Caco-2 (cell line): ENCODE data around the gene ADO. TPM values are rescaled to one million over a fixed set of nuclear protein-coding genes. Genes with fewer than 3 reads are reported as not detected.

Experiments
- BruUV-seq: library from RNA; stranded (reverse); fragments of 400-500 nt; replicated peaks from 2 replicates; lab custom pipeline; 2021; lab: Mats Ljungman, UMichigan
- CTCF ChIA-PET: fragments of 300-600 bp; sonication (Branson Sonifier 250); formaldehyde crosslinking; loops from one replicate; lab custom pipeline; 2022; ENCODE audit warnings: antibody characterized with exemption; lab: Charles Lee
- POLR2A ChIA-PET: fragments of 300-600 bp; sonication (Branson Sonifier 250); formaldehyde crosslinking; loops from one replicate; lab custom pipeline; 2022; ENCODE audit warnings: antibody characterized with exemption; lab: Charles Lee
- DNase-seq, 2 experiments: peaks; one replicate each; pipeline versions ENCODE4 v3.0.0 to v3.0.0-alpha.2; 2020 to 2022
- H3K27me3 ChIP-seq: replicated peaks from 2 replicates; pipeline ENCODE4 v1.6.0; 2011; ENCODE audit warnings: low read length; ENCODE audit not compliant: control insufficient read depth, insufficient read depth
- H3K36me3 ChIP-seq: 2 replicates; pipeline ENCODE4 v1.5.1; 2011; ENCODE audit warnings: low read length; ENCODE audit not compliant: control insufficient read depth, insufficient read depth
- H3K4me1 ChIP-seq: fragments of 250-450 bp; sonication (Bioruptor Pico); 2 replicates; pipeline ENCODE4 v1.5.1; 2020; ENCODE audit warnings: mild to moderate bottlenecking
- H3K4me3 ChIP-seq: 2 replicates; pipeline ENCODE4 v1.5.1; 2011; ENCODE audit warnings: low read depth, mild to moderate bottlenecking, control low read depth, low read length
- H3K9me3 ChIP-seq: fragments of 250-450 bp; sonication (Bioruptor Pico); 2 replicates; pipeline ENCODE4 v1.5.1; 2020; ENCODE audit warnings: mild to moderate bottlenecking, moderate library complexity
- H3K27ac Mint-ChIP-seq: one replicate; pipeline ENCODE4 v1.8.0; 2022; ENCODE audit warnings: mixed read lengths; ENCODE audit not compliant: unreplicated experiment
- H3K27me3 Mint-ChIP-seq: one replicate; pipeline ENCODE4 v1.8.0; 2022; ENCODE audit warnings: mixed read lengths; ENCODE audit not compliant: insufficient read depth, unreplicated experiment
- H3K36me3 Mint-ChIP-seq: one replicate; pipeline ENCODE4 v1.8.0; 2022; ENCODE audit warnings: mild to moderate bottlenecking, mixed read lengths; ENCODE audit not compliant: insufficient read depth, unreplicated experiment
- H3K4me1 Mint-ChIP-seq: one replicate; pipeline ENCODE4 v1.8.0; 2022; ENCODE audit warnings: low read depth, mixed read lengths; ENCODE audit not compliant: unreplicated experiment
- H3K4me3 Mint-ChIP-seq: one replicate; pipeline ENCODE4 v1.8.0; 2022; ENCODE audit warnings: mild to moderate bottlenecking, moderate library complexity, mixed read lengths; ENCODE audit not compliant: unreplicated experiment
- H3K9me3 Mint-ChIP-seq: one replicate; pipeline ENCODE4 v1.8.0; 2022; ENCODE audit warnings: mixed read lengths; ENCODE audit not compliant: unreplicated experiment
- intact Hi-C: fragments of 100-400 bp; cut with micrococcal nuclease; formaldehyde crosslinking; loops from one replicate; pipeline ENCODE4 v1.10.0; 2022; ENCODE audit not compliant: unreplicated experiment
- total RNA-seq: library from RNA; stranded (reverse); gene quantifications from 2 replicates; pipeline ENCODE4 v1.2.3, GENCODE V29; 2022
- TF ChIP-seq, protein P1 (sequence below), 2 experiments: fragments of 200-600 bp in 1 of 2; IDR thresholded peaks; 1 replicate in 1 of 2; 2 replicates in 1 of 2; pipeline versions ENCODE4 v1.5.1 to v1.8.0; 2011 to 2022; ENCODE audit warnings: antibody characterized with exemption in 1 of 2, control low read depth in 1 of 2, inconsistent platforms in 1 of 2, low read depth in 1 of 2, low read length in 1 of 2, mild to moderate bottlenecking in 1 of 2, moderate library complexity in 1 of 2; ENCODE audit not compliant: insufficient read depth in 1 of 2, severe bottlenecking in 1 of 2, unreplicated experiment in 1 of 2

ADO gene
- total RNA-seq, 1 experiment from 2014 or later, result 34.1 TPM

- Histone ChIP-seq H3K4me1 (peaks cover 14% of the 10 kb centered on the region), H3K9me3 (no peaks in the 10 kb centered on the region), H3K36me3 (no peaks in the 10 kb centered on the region), H3K27me3 (no peaks in the 10 kb centered on the region), H3K4me3 (peak overlapping the region; percentile 81)
- BruUV-seq, result TSS peak; percentile 65
- Mint-ChIP-seq H3K27ac (peak overlapping the region; percentile 96), H3K4me3 (peak overlapping the region; percentile 90), H3K36me3 (peaks cover 27% of the 10 kb centered on the region), H3K9me3 (no peaks in the 10 kb centered on the region), H3K27me3 (no peaks in the 10 kb centered on the region), H3K4me1 (peaks cover 16% of the 10 kb centered on the region)
- TF ChIP-seq, protein P1, sequence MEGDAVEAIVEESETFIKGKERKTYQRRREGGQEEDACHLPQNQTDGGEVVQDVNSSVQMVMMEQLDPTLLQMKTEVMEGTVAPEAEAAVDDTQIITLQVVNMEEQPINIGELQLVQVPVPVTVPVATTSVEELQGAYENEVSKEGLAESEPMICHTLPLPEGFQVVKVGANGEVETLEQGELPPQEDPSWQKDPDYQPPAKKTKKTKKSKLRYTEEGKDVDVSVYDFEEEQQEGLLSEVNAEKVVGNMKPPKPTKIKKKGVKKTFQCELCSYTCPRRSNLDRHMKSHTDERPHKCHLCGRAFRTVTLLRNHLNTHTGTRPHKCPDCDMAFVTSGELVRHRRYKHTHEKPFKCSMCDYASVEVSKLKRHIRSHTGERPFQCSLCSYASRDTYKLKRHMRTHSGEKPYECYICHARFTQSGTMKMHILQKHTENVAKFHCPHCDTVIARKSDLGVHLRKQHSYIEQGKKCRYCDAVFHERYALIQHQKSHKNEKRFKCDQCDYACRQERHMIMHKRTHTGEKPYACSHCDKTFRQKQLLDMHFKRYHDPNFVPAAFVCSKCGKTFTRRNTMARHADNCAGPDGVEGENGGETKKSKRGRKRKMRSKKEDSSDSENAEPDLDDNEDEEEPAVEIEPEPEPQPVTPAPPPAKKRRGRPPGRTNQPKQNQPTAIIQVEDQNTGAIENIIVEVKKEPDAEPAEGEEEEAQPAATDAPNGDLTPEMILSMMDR (IDR thresholded peaks at IDR 0.05; ENCODE audit: insufficient read depth in 1 of 2, low read depth in 1 of 2, low read length in 1 of 2, severe bottlenecking in 1 of 2, unreplicated experiment in 1 of 2), result no peak
- intact Hi-C loops, result no loop called here
- no peak for DNase-seq
- CTCF ChIA-PET, result interaction anchor here (0.6 to 2.1 kb wide), 3 partner anchors 12 to 46 kb away, joined by 3 to 13 read pairs (median 3); no protein-coding TSS in a partner anchor
- POLR2A ChIA-PET, result interaction anchor here (1.0 to 3.3 kb wide), 2 partner anchors 10 to 11 kb away, joined by 5 to 26 read pairs; partner anchors contain the start of gene EGR2
Measured at GRCh38 chr10:62806251-62806650, 1.7 kb downstream of the ADO start.

- CTCF ChIA-PET, result interaction anchor here (0.5 to 1.2 kb wide), 2 partner anchors 8 to 773 kb away, joined by 3 to 4 read pairs; no protein-coding TSS in a partner anchor
- Mint-ChIP-seq H3K4me1 (peaks cover 13% of the 10 kb centered on the region), H3K27ac (no peak overlapping the region), H3K9me3 (no peaks in the 10 kb centered on the region), H3K4me3 (no peak overlapping the region), H3K27me3 (peaks cover 15% of the 10 kb centered on the region), H3K36me3 (peaks cover 18% of the 10 kb centered on the region)
- peaks cover 16% of the 10 kb centered on the region for H3K4me1 ChIP-seq
- no TSS peak for BruUV-seq
- no peaks in the 10 kb centered on the region for H3K9me3 ChIP-seq
- POLR2A ChIA-PET, result no interaction called here
- H3K27me3 ChIP-seq, result peaks cover 10% of the 10 kb centered on the region
- intact Hi-C loops, result loop anchor here (10.0 kb wide), 2 partner anchors 546 to 766 kb away; partner anchors contain the start of gene RTKN2
- H3K36me3 ChIP-seq, result no peaks in the 10 kb centered on the region
- DNase-seq, result no peak
- TF ChIP-seq, protein P1 (IDR thresholded peaks at IDR 0.05; ENCODE audit: insufficient read depth in 1 of 2, low read depth in 1 of 2, low read length in 1 of 2, severe bottlenecking in 1 of 2, unreplicated experiment in 1 of 2), result no peak
- no peak overlapping the region for H3K4me3 ChIP-seq
Measured at GRCh38 chr10:62810156-62810902, 5.8 kb downstream of the ADO start.

GRCh38 chr10:62811159-62811875 lies 6.8 kb downstream of the ADO start:
- ChIA-PET POLR2A (interaction anchor here (0.6 kb wide), 1 partner anchor 1061 kb away, joined by 5 read pairs; no protein-coding TSS in a partner anchor), CTCF (interaction anchor here (0.5 to 0.6 kb wide), 2 partner anchors 15 to 772 kb away, joined by 3 to 4 read pairs; no protein-coding TSS in a partner anchor)
- Mint-ChIP-seq H3K27ac (no peak overlapping the region), H3K9me3 (no peaks in the 10 kb centered on the region), H3K4me1 (peaks cover 18% of the 10 kb centered on the region), H3K27me3 (peaks cover 23% of the 10 kb centered on the region), H3K36me3 (peaks cover 27% of the 10 kb centered on the region), H3K4me3 (no peak overlapping the region)
- H3K4me3 ChIP-seq, result no peak overlapping the region
- no TSS peak for BruUV-seq
- H3K4me1 ChIP-seq, result peaks cover 21% of the 10 kb centered on the region
- TF ChIP-seq, protein P1 (IDR thresholded peaks at IDR 0.05; ENCODE audit: insufficient read depth in 1 of 2, low read depth in 1 of 2, low read length in 1 of 2, severe bottlenecking in 1 of 2, unreplicated experiment in 1 of 2), result no peak
- intact Hi-C loops, result loop anchor here (10.0 kb wide), 2 partner anchors 547 to 767 kb away; partner anchors contain the start of gene RTKN2
- peaks cover 16% of the 10 kb centered on the region for H3K27me3 ChIP-seq
- H3K36me3 ChIP-seq, result no peaks in the 10 kb centered on the region
- no peak for DNase-seq
- no peaks in the 10 kb centered on the region for H3K9me3 ChIP-seq
